ENCODE results near the gene CCDC137.

Gene CCDC137

GRCh38 chr17:81655378-81656117 is 11.0 kb upstream of the CCDC137 start:
- no peak overlapping the region for H2AFZ ChIP-seq (ENCODE audit: low read length)
- no peaks in the 10 kb centered on the region for H4K20me1 ChIP-seq (ENCODE audit: insufficient read depth, low read length)
- no peaks in the 10 kb centered on the region for H3F3A ChIP-seq (ENCODE audit: insufficient read depth, low read length)
- H3K79me2 ChIP-seq (ENCODE audit: insufficient read depth, low read length): no peaks in the 10 kb centered on the region
- no peaks in the 10 kb centered on the region for H3K9me3 ChIP-seq (ENCODE audit: low read length)
- H3K4me2 ChIP-seq (ENCODE audit: low read length): no peak overlapping the region
- no peak overlapping the region for H3K9ac ChIP-seq (ENCODE audit: low read length)
- H3K36me3 ChIP-seq (ENCODE audit: insufficient read depth, low read length): no peaks in the 10 kb centered on the region
- H3K4me1 ChIP-seq (ENCODE audit: insufficient read depth, low read length, severe bottlenecking): peaks cover 10% of the 10 kb centered on the region
- TF ChIP-seq EZH2 (IDR thresholded peaks at IDR 0.05; ENCODE audit: borderline replicate concordance, low read length) (no peak), CTCF (IDR thresholded peaks at IDR 0.05; ENCODE audit: low read length) (no peak)
- H3K27ac ChIP-seq (ENCODE audit: low read depth, low read length, poor library complexity, severe bottlenecking): no peak overlapping the region
- H3K4me3 ChIP-seq (ENCODE audit: low read depth, low read length, poor library complexity, severe bottlenecking): no peak overlapping the region
- peaks cover 17% of the 10 kb centered on the region for H3K27me3 ChIP-seq (ENCODE audit: insufficient read depth, low read length)
- no peaks in the 10 kb centered on the region for H3K9me2 ChIP-seq (ENCODE audit: low read depth, low read length)

- H4K20me1 ChIP-seq (ENCODE audit: insufficient read depth, low read length): no peaks in the 10 kb centered on the region
- no peaks in the 10 kb centered on the region for H3K9me2 ChIP-seq (ENCODE audit: low read depth, low read length)
- no peaks in the 10 kb centered on the region for H3K36me3 ChIP-seq (ENCODE audit: insufficient read depth, low read length)
- no peak within 1 kb of the TSS for H3K4me2 ChIP-seq (ENCODE audit: low read length)
- no peaks in the 10 kb centered on the region for H3K9me3 ChIP-seq (ENCODE audit: low read length)
- H3F3A ChIP-seq (ENCODE audit: insufficient read depth, low read length): no peaks in the 10 kb centered on the region
- no peak within 1 kb of the TSS for H3K27ac ChIP-seq (ENCODE audit: low read depth, low read length, poor library complexity, severe bottlenecking)
- TF ChIP-seq EZH2 (IDR thresholded peaks at IDR 0.05; ENCODE audit: borderline replicate concordance, low read length): no peak
- TF ChIP-seq CTCF (IDR thresholded peaks at IDR 0.05; ENCODE audit: low read length): no peak
- no peak within 1 kb of the TSS for H3K4me3 ChIP-seq (ENCODE audit: low read depth, low read length, poor library complexity, severe bottlenecking)
- peaks cover 10% of the 10 kb centered on the region for H3K4me1 ChIP-seq (ENCODE audit: insufficient read depth, low read length, severe bottlenecking)
- H3K27me3 ChIP-seq (ENCODE audit: insufficient read depth, low read length): peaks cover 14% of the 10 kb centered on the region
- no peak within 1 kb of the TSS for H2AFZ ChIP-seq (ENCODE audit: low read length)
- H3K9ac ChIP-seq (ENCODE audit: low read length): no peak within 1 kb of the TSS
- no peaks in the 10 kb centered on the region for H3K79me2 ChIP-seq (ENCODE audit: insufficient read depth, low read length)
Measured at GRCh38 chr17:81656118-81656743, 10.3 kb upstream of the CCDC137 start, which contains the start of gene PDE6G. Gene PDE6G (minus strand): TSS chr17:81656542. CDS start chr17:81653305, 3,237 bp downstream.

GRCh38 chr17:81656835-81657234 is 9.7 kb upstream of the CCDC137 start:
- Histone ChIP-seq H3K4me2 (ENCODE audit: low read length) (no peak overlapping the region), H2AFZ (ENCODE audit: low read length) (no peak overlapping the region), H3K4me3 (ENCODE audit: low read depth, low read length, poor library complexity, severe bottlenecking) (no peak overlapping the region), H3K9me2 (ENCODE audit: low read depth, low read length) (no peaks in the 10 kb centered on the region), H3K9ac (ENCODE audit: low read length) (no peak overlapping the region), H4K20me1 (ENCODE audit: insufficient read depth, low read length) (no peaks in the 10 kb centered on the region), H3K4me1 (ENCODE audit: insufficient read depth, low read length, severe bottlenecking) (peaks cover 10% of the 10 kb centered on the region), H3K79me2 (ENCODE audit: insufficient read depth, low read length) (no peaks in the 10 kb centered on the region), H3F3A (ENCODE audit: insufficient read depth, low read length) (no peaks in the 10 kb centered on the region), H3K36me3 (ENCODE audit: insufficient read depth, low read length) (no peaks in the 10 kb centered on the region), H3K9me3 (ENCODE audit: low read length) (no peaks in the 10 kb centered on the region), H3K27ac (ENCODE audit: low read depth, low read length, poor library complexity, severe bottlenecking) (no peak overlapping the region), H3K27me3 (ENCODE audit: insufficient read depth, low read length) (peaks cover 10% of the 10 kb centered on the region)
- TF ChIP-seq CTCF (IDR thresholded peaks at IDR 0.05; ENCODE audit: low read length): no peak
- TF ChIP-seq EZH2 (IDR thresholded peaks at IDR 0.05; ENCODE audit: borderline replicate concordance, low read length): no peak
